ENCODE data around the gene RRM2.

RRM2 gene

GRCh38 chr2:10151462-10151861 is 28.9 kb downstream of the RRM2 start:
- Histone ChIP-seq H3K4me3 (ENCODE audit: low read length) (no peak overlapping the region), H3K36me3 (replicated peaks; ENCODE audit: insufficient read depth, low read length) (peaks cover 5% of the 10 kb centered on the region; the same call in 1 of the 2 replicates), H3K4me1 (ENCODE audit: low read length) (no peaks in the 10 kb centered on the region), H3K4me2 (ENCODE audit: low read depth, low read length) (no peak overlapping the region), H3K27me3 (replicated peaks; ENCODE audit: insufficient read depth, low read length) (no peaks in the 10 kb centered on the region), H4K20me1 (ENCODE audit: insufficient read depth, low read length) (no peaks in the 10 kb centered on the region), H3K9me3 (replicated peaks; ENCODE audit: insufficient read depth, low read length) (no peaks in the 10 kb centered on the region), H3K27ac (ENCODE audit: low read length) (no peak overlapping the region), H3K79me2 (ENCODE audit: low read length) (no peaks in the 10 kb centered on the region; the same call in 1 of the 2 replicates), H3F3A (ENCODE audit: insufficient read depth, low read length) (no peaks in the 10 kb centered on the region; the same call in none of the 2 replicates), H3K9me2 (replicated peaks; ENCODE audit: insufficient read depth, low read length) (no peaks in the 10 kb centered on the region), H2AFZ (ENCODE audit: low read length) (no peak overlapping the region), H3K9ac (ENCODE audit: low read length) (no peak overlapping the region)
- TF ChIP-seq EZH2 (optimal IDR thresholded peaks at IDR 0.05; ENCODE audit: low read depth, low read length): no peak
- TF ChIP-seq CTCF (IDR thresholded peaks at IDR 0.05; ENCODE audit: low read length): no peak
- no peak for TF ChIP-seq EZH2phosphoT487 (IDR thresholded peaks at IDR 0.05; ENCODE audit: low read length)
- DNase-seq: no peak

- no peaks in the 10 kb centered on the region for H3K9me2 ChIP-seq (replicated peaks; ENCODE audit: insufficient read depth, low read length)
- H3K79me2 ChIP-seq (ENCODE audit: low read length): no peaks in the 10 kb centered on the region
- H3K4me3 ChIP-seq (ENCODE audit: low read length): no peak overlapping the region
- H3K9me3 ChIP-seq (replicated peaks; ENCODE audit: insufficient read depth, low read length): no peaks in the 10 kb centered on the region
- TF ChIP-seq EZH2phosphoT487 (IDR thresholded peaks at IDR 0.05; ENCODE audit: low read length): no peak
- no peak for TF ChIP-seq EZH2 (optimal IDR thresholded peaks at IDR 0.05; ENCODE audit: low read depth, low read length)
- no peak for TF ChIP-seq CTCF (IDR thresholded peaks at IDR 0.05; ENCODE audit: low read length)
- H3F3A ChIP-seq (ENCODE audit: insufficient read depth, low read length): no peaks in the 10 kb centered on the region
- no peak overlapping the region for H2AFZ ChIP-seq (ENCODE audit: low read length)
- no peaks in the 10 kb centered on the region for H3K4me1 ChIP-seq (ENCODE audit: low read length)
- H3K36me3 ChIP-seq (replicated peaks; ENCODE audit: insufficient read depth, low read length): no peaks in the 10 kb centered on the region
- no peak overlapping the region for H3K4me2 ChIP-seq (ENCODE audit: low read depth, low read length)
- H3K9ac ChIP-seq (ENCODE audit: low read length): no peak overlapping the region
- DNase-seq: no peak
- H4K20me1 ChIP-seq (ENCODE audit: insufficient read depth, low read length): no peaks in the 10 kb centered on the region
- H3K27ac ChIP-seq (ENCODE audit: low read length): no peak overlapping the region
- no peaks in the 10 kb centered on the region for H3K27me3 ChIP-seq (replicated peaks; ENCODE audit: insufficient read depth, low read length)
Observed at GRCh38 chr2:10157293-10157692, 34.8 kb downstream of the RRM2 start.

GRCh38 chr2:10158681-10159080 is 36.1 kb downstream of the RRM2 start:
- Histone ChIP-seq H3K36me3 (replicated peaks; ENCODE audit: insufficient read depth, low read length) (no peaks in the 10 kb centered on the region), H3K4me3 (ENCODE audit: low read length) (no peak overlapping the region), H3K9ac (ENCODE audit: low read length) (no peak overlapping the region), H2AFZ (ENCODE audit: low read length) (no peak overlapping the region), H3K9me2 (replicated peaks; ENCODE audit: insufficient read depth, low read length) (no peaks in the 10 kb centered on the region), H3K4me2 (ENCODE audit: low read depth, low read length) (no peak overlapping the region), H3K27ac (ENCODE audit: low read length) (no peak overlapping the region), H3K79me2 (ENCODE audit: low read length) (no peaks in the 10 kb centered on the region), H4K20me1 (ENCODE audit: insufficient read depth, low read length) (no peaks in the 10 kb centered on the region), H3K9me3 (replicated peaks; ENCODE audit: insufficient read depth, low read length) (no peaks in the 10 kb centered on the region), H3K27me3 (replicated peaks; ENCODE audit: insufficient read depth, low read length) (no peaks in the 10 kb centered on the region), H3K4me1 (ENCODE audit: low read length) (no peaks in the 10 kb centered on the region), H3F3A (ENCODE audit: insufficient read depth, low read length) (no peaks in the 10 kb centered on the region)
- TF ChIP-seq CTCF (IDR thresholded peaks at IDR 0.05; ENCODE audit: low read length) (no peak), EZH2phosphoT487 (IDR thresholded peaks at IDR 0.05; ENCODE audit: low read length) (no peak), EZH2 (optimal IDR thresholded peaks at IDR 0.05; ENCODE audit: low read depth, low read length) (no peak)
- DNase-seq: no peak

All from MM.1S (cell line).